ENCODE results near the gene ROR1. TPM values are rescaled to one million over a fixed set of nuclear protein-coding genes. Genes with fewer than 3 reads are reported as not detected.

Gene ROR1
- total and polyA plus RNA-seq, 2 donors (not counting 1 experiment from before 2014, with no cell fraction given) = 14.5 to 16.5 TPM

DNA sequence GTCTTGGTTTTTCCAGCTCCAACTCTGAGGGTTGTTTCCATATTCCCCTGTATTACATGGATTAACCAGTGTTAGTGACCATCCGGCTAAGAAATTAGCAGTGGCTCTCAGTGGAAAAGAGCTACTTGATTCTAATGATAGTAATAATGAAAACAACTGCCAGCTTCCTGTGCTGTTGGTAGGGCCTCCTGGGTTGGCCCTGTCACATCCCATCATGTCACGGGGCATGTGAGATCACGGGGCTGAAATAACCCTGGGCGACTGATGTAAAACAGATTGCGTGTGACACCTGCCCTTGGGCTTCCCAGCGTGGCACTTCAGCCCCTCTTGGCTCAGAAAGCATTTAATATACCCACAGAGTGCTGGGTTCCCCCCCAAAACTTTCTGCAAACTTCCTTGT, 149.0 kb downstream of the ROR1 start:
- no peak for DNase-seq (ENCODE audit: low read depth in 2 of 2)
- no peaks in the 10 kb centered on the region for H3K79me2 ChIP-seq (ENCODE audit: control insufficient read depth, insufficient read depth, low read length)
- H3K27ac ChIP-seq (ENCODE audit: insufficient read depth, low read length) = no peak overlapping the region
- peaks cover 7% of the 10 kb centered on the region for H3K4me1 ChIP-seq (ENCODE audit: control insufficient read depth, extremely low read depth, insufficient read depth, low read length)
- H3K36me3 ChIP-seq (ENCODE audit: control insufficient read depth, insufficient read depth, low read length) = no peaks in the 10 kb centered on the region
- no peak overlapping the region for H2AFZ ChIP-seq (ENCODE audit: low read length)
- H3K4me3 ChIP-seq (replicated peaks in 1 of 4; ENCODE audit: control extremely low read depth in 1 of 4, insufficient read depth in 1 of 4, low read depth in 3 of 4, low read length in 4 of 4) = no peak overlapping the region
- TF ChIP-seq, protein P1, sequence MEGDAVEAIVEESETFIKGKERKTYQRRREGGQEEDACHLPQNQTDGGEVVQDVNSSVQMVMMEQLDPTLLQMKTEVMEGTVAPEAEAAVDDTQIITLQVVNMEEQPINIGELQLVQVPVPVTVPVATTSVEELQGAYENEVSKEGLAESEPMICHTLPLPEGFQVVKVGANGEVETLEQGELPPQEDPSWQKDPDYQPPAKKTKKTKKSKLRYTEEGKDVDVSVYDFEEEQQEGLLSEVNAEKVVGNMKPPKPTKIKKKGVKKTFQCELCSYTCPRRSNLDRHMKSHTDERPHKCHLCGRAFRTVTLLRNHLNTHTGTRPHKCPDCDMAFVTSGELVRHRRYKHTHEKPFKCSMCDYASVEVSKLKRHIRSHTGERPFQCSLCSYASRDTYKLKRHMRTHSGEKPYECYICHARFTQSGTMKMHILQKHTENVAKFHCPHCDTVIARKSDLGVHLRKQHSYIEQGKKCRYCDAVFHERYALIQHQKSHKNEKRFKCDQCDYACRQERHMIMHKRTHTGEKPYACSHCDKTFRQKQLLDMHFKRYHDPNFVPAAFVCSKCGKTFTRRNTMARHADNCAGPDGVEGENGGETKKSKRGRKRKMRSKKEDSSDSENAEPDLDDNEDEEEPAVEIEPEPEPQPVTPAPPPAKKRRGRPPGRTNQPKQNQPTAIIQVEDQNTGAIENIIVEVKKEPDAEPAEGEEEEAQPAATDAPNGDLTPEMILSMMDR (conservative IDR thresholded peaks at IDR 0.05 in 1 of 2, IDR thresholded peaks at IDR 0.05 in 1 of 2; ENCODE audit: low read depth in 1 of 2, low read length in 2 of 2) = no peak
- H3K27me3 ChIP-seq (ENCODE audit: control insufficient read depth, insufficient read depth, low read length) = no peaks in the 10 kb centered on the region
- no peak overlapping the region for H3K9ac ChIP-seq (ENCODE audit: insufficient read depth, low read length)
- no peaks in the 10 kb centered on the region for H3K9me3 ChIP-seq (ENCODE audit: control insufficient read depth, insufficient read depth, low read depth, low read length)
- H4K20me1 ChIP-seq (ENCODE audit: control insufficient read depth, extremely low read depth, insufficient read depth, low read length) = no peaks in the 10 kb centered on the region
- no peak overlapping the region for H3K4me2 ChIP-seq (ENCODE audit: extremely low read depth, insufficient read depth, low read length)

DNA sequence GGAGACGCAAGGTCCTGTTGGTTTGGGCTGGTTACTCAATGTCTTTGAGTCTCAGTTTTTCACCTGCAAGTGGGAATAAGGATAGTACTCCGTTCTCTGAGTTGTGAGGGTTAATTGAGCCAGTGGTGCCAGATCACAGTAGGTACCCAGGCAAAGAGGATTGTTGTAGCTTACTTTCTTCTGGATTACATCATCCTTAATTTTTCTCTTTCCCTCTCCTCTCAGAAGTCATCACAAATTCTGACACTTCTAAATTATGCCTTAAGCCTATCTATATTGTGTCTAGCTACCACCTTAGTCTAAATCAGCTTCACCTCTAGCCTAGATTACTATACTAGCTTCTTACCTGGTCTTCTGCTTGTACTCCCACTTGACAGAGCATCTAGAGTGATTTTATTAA, 149.5 kb downstream of the ROR1 start:
- no peak overlapping the region for H3K4me3 ChIP-seq (replicated peaks in 1 of 4; ENCODE audit: control extremely low read depth in 1 of 4, insufficient read depth in 1 of 4, low read depth in 3 of 4, low read length in 4 of 4)
- no peaks in the 10 kb centered on the region for H3K79me2 ChIP-seq (ENCODE audit: control insufficient read depth, insufficient read depth, low read length)
- H3K36me3 ChIP-seq (ENCODE audit: control insufficient read depth, insufficient read depth, low read length) = no peaks in the 10 kb centered on the region
- no peak overlapping the region for H3K4me2 ChIP-seq (ENCODE audit: extremely low read depth, insufficient read depth, low read length)
- no peaks in the 10 kb centered on the region for H3K27me3 ChIP-seq (ENCODE audit: control insufficient read depth, insufficient read depth, low read length)
- H3K4me1 ChIP-seq (ENCODE audit: control insufficient read depth, extremely low read depth, insufficient read depth, low read length) = peaks cover 7% of the 10 kb centered on the region
- no peak for DNase-seq (ENCODE audit: low read depth in 2 of 2)
- H3K27ac ChIP-seq (ENCODE audit: insufficient read depth, low read length) = no peak overlapping the region
- H4K20me1 ChIP-seq (ENCODE audit: control insufficient read depth, extremely low read depth, insufficient read depth, low read length) = no peaks in the 10 kb centered on the region
- no peak overlapping the region for H3K9ac ChIP-seq (ENCODE audit: insufficient read depth, low read length)
- TF ChIP-seq, protein P1 (conservative IDR thresholded peaks at IDR 0.05 in 1 of 2, IDR thresholded peaks at IDR 0.05 in 1 of 2; ENCODE audit: low read depth in 1 of 2, low read length in 2 of 2) = no peak
- TF ChIP-seq EZH2 (IDR thresholded peaks at IDR 0.05; ENCODE audit: low read length, missing control alignments) = no peak
- no peaks in the 10 kb centered on the region for H3K9me3 ChIP-seq (ENCODE audit: control insufficient read depth, insufficient read depth, low read depth, low read length)
- no peak overlapping the region for H2AFZ ChIP-seq (ENCODE audit: low read length)

DNA sequence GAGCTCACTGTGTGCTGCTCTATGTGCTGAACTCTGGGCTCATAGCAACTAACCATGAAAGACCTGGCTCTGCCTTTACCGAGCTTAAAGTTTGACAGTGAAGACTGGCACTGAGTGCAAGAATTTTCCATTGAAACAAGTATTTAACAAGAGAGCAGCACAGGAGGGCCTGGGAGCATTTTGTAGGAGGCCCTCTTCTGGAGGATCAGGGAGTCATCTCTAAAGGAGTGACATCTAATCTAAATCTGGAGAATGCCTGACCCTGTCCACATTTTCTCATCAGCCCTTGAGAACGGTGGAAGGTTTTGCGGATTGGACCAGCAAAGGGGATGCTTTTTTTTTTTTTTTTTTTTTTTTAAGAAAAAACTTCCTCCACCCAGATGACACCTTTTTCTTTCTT, 150.8 kb downstream of the ROR1 start:
- Histone ChIP-seq H3K79me2 (ENCODE audit: control insufficient read depth, insufficient read depth, low read length) (no peaks in the 10 kb centered on the region), H3K27me3 (ENCODE audit: control insufficient read depth, insufficient read depth, low read length) (no peaks in the 10 kb centered on the region), H3K4me2 (ENCODE audit: extremely low read depth, insufficient read depth, low read length) (no peak overlapping the region), H3K4me3 (replicated peaks in 1 of 4; ENCODE audit: control extremely low read depth in 1 of 4, insufficient read depth in 1 of 4, low read depth in 3 of 4, low read length in 4 of 4) (no peak overlapping the region), H3K27ac (ENCODE audit: insufficient read depth, low read length) (no peak overlapping the region), H4K20me1 (ENCODE audit: control insufficient read depth, extremely low read depth, insufficient read depth, low read length) (no peaks in the 10 kb centered on the region), H3K4me1 (ENCODE audit: control insufficient read depth, extremely low read depth, insufficient read depth, low read length) (peaks cover 7% of the 10 kb centered on the region), H3K36me3 (ENCODE audit: control insufficient read depth, insufficient read depth, low read length) (no peaks in the 10 kb centered on the region), H2AFZ (ENCODE audit: low read length) (no peak overlapping the region), H3K9me3 (ENCODE audit: control insufficient read depth, insufficient read depth, low read depth, low read length) (no peaks in the 10 kb centered on the region), H3K9ac (ENCODE audit: insufficient read depth, low read length) (no peak overlapping the region)
- no peak for DNase-seq (ENCODE audit: low read depth in 2 of 2)
- TF ChIP-seq, protein P1 (conservative IDR thresholded peaks at IDR 0.05 in 1 of 2, IDR thresholded peaks at IDR 0.05 in 1 of 2; ENCODE audit: low read depth in 1 of 2, low read length in 2 of 2) = no peak
- no peak for TF ChIP-seq EZH2 (IDR thresholded peaks at IDR 0.05; ENCODE audit: low read length, missing control alignments)
